ENCODE data around the gene WWOX. TPM values are rescaled to one million over a fixed set of nuclear protein-coding genes. Genes with fewer than 3 reads are reported as not detected.

Gene WWOX
- total RNA-seq, 4 donors from 2014 or later = 12.9 to 53.5 (median 25.6) TPM

- Histone ChIP-seq H3K27me3 (no peaks in the 10 kb centered on the region), H3K9me3 (no peaks in the 10 kb centered on the region), H3K4me3 (no peak overlapping the region), H3K4me1 (no peaks in the 10 kb centered on the region), H3K27ac (no peak overlapping the region), H3K36me3 (no peaks in the 10 kb centered on the region)
- TF ChIP-seq POLR2AphosphoS5 (IDR thresholded peaks at IDR 0.05) (no peak), EP300 (IDR thresholded peaks at IDR 0.05) (no peak), POLR2A (IDR thresholded peaks at IDR 0.05) (no peak), CTCF (IDR thresholded peaks at IDR 0.05) (no peak)
- WGBS, 2 donors (ENCODE audit: low coverage in 1 of 2) = 80 to 90% methylated on average over 2 to 3 of the region's 3 CpGs
- ATAC-seq = no peak
These were observed 685.8 kb downstream of the WWOX start for GRCh38 chr16:78785218-78785617.

- no peak overlapping the region for H3K27ac ChIP-seq
- WGBS, 2 donors (ENCODE audit: low coverage in 1 of 2) = 87 to 91% methylated on average over 2 to 3 of the region's 3 CpGs
- H3K4me3 ChIP-seq = no peak overlapping the region
- H3K9me3 ChIP-seq = no peaks in the 10 kb centered on the region
- ATAC-seq = no peak
- H3K36me3 ChIP-seq = no peaks in the 10 kb centered on the region
- H3K4me1 ChIP-seq = no peaks in the 10 kb centered on the region
- H3K27me3 ChIP-seq = no peaks in the 10 kb centered on the region
- TF ChIP-seq POLR2AphosphoS5 (IDR thresholded peaks at IDR 0.05) = no peak
- no peak for TF ChIP-seq POLR2A (IDR thresholded peaks at IDR 0.05)
- TF ChIP-seq EP300 (IDR thresholded peaks at IDR 0.05) = no peak
- no peak for TF ChIP-seq CTCF (IDR thresholded peaks at IDR 0.05)
These were observed 687.2 kb downstream of the WWOX start for GRCh38 chr16:78786635-78787034.

GRCh38 chr16:78788276-78788675 lies 688.8 kb downstream of the WWOX start:
- WGBS, 2 donors (ENCODE audit: low coverage in 1 of 2) = 100% methylated on average over 2 of the region's 2 CpGs
- Histone ChIP-seq H3K4me1 (no peaks in the 10 kb centered on the region), H3K27ac (no peak overlapping the region), H3K4me3 (no peak overlapping the region), H3K36me3 (no peaks in the 10 kb centered on the region), H3K9me3 (no peaks in the 10 kb centered on the region), H3K27me3 (no peaks in the 10 kb centered on the region)
- ATAC-seq = no peak
- TF ChIP-seq POLR2A (IDR thresholded peaks at IDR 0.05) = no peak
- no peak for TF ChIP-seq EP300 (IDR thresholded peaks at IDR 0.05)
- TF ChIP-seq POLR2AphosphoS5 (IDR thresholded peaks at IDR 0.05) = no peak
- no peak for TF ChIP-seq CTCF (IDR thresholded peaks at IDR 0.05)

GRCh38 chr16:78788696-78789095 lies 689.2 kb downstream of the WWOX start:
- Histone ChIP-seq H3K4me3 (no peak overlapping the region), H3K36me3 (no peaks in the 10 kb centered on the region), H3K27me3 (no peaks in the 10 kb centered on the region), H3K9me3 (no peaks in the 10 kb centered on the region), H3K27ac (no peak overlapping the region), H3K4me1 (no peaks in the 10 kb centered on the region)
- 75 to 92% methylated on average over 1 to 2 of the region's 2 CpGs for WGBS, 2 donors (ENCODE audit: low coverage in 1 of 2)
- ATAC-seq = no peak
- no peak for TF ChIP-seq POLR2A (IDR thresholded peaks at IDR 0.05)
- TF ChIP-seq POLR2AphosphoS5 (IDR thresholded peaks at IDR 0.05) = no peak
- no peak for TF ChIP-seq EP300 (IDR thresholded peaks at IDR 0.05)
- no peak for TF ChIP-seq CTCF (IDR thresholded peaks at IDR 0.05)

GRCh38 chr16:78789561-78789960 lies 690.1 kb downstream of the WWOX start:
- Histone ChIP-seq H3K27ac (no peak overlapping the region), H3K9me3 (no peaks in the 10 kb centered on the region), H3K4me1 (no peaks in the 10 kb centered on the region), H3K4me3 (no peak overlapping the region), H3K27me3 (no peaks in the 10 kb centered on the region), H3K36me3 (no peaks in the 10 kb centered on the region)
- no peak for ATAC-seq
- TF ChIP-seq POLR2AphosphoS5 (IDR thresholded peaks at IDR 0.05) (no peak), POLR2A (IDR thresholded peaks at IDR 0.05) (no peak), EP300 (IDR thresholded peaks at IDR 0.05) (no peak), CTCF (IDR thresholded peaks at IDR 0.05) (no peak)
- 47% methylated on average over 2 of the region's 2 CpGs for WGBS, 2 donors (ENCODE audit: low coverage in 1 of 2)

Measured in gastroesophageal sphincter (tissue), 4 donors.